HCT116 (cell line): ENCODE data around the gene ZNF264. TPM values are rescaled to one million over a fixed set of nuclear protein-coding genes. Genes with fewer than 3 reads are reported as not detected.

Experiments used
- ATAC-seq: fragments of 200-7000 bp; cut with Tn5 transposase; 2 replicates; pipeline ENCODE4 v1.9.1; 2020; ENCODE audit warnings: mild to moderate bottlenecking, moderate library complexity
- BruUV-seq: library from RNA; stranded (reverse); fragments of 400-500 nt; replicated peaks from 2 replicates; lab custom pipeline; 2021; lab: Mats Ljungman, UMichigan
- CTCF ChIA-PET: fragments of 300-600 bp; sonication (Branson Sonifier 250); formaldehyde crosslinking; loops from one replicate; lab custom pipeline; 2021; ENCODE audit warnings: antibody characterized with exemption; lab: Charles Lee
- POLR2A ChIA-PET: fragments of 300-600, 350-600 bp; sonication (Branson Sonifier 250); formaldehyde crosslinking; loops from one replicate; lab custom pipeline; 2021; ENCODE audit warnings: antibody characterized with exemption; lab: Charles Lee
- RAD21 ChIA-PET, 2 experiments: fragments of 300-600 bp; sonication (Branson Sonifier 250); formaldehyde crosslinking; loops; one replicate each; lab custom pipeline; 2023; ENCODE audit warnings: low total read pairs in 2 of 2; ENCODE audit not compliant: uncharacterized antibody in 2 of 2, unreplicated experiment in 2 of 2, low non-redundant PET in 1 of 2; lab: Charles Lee
- DNase-seq: peaks from one replicate; pipeline ENCODE4 v3.0.0-alpha.2; 2010; ENCODE audit warnings: low read depth, low spot score
- H2AFZ ChIP-seq: fragments of 200-600 bp; shearing (Covaris generic), sonication (generic); 2 replicates; pipeline ENCODE4 v1.6.1; 2017; ENCODE audit warnings: low read depth, mixed run types, mixed read lengths, antibody characterized with exemption, low read length; ENCODE audit not compliant: poor library complexity, severe bottlenecking
- H3K27ac ChIP-seq: 2 replicates; pipeline ENCODE4 v1.5.1; 2012; ENCODE audit warnings: low read depth, low read length
- H3K27me3 ChIP-seq: fragments of 200-600 bp; sonication (generic); 2 replicates; pipeline ENCODE4 v1.6.1; 2016; ENCODE audit warnings: mixed run types, low read length, mixed read lengths; ENCODE audit not compliant: insufficient read depth
- H3K36me3 ChIP-seq, 2 experiments: fragments of 200-500 bp in 1 of 2; fragments of 200-600 bp in 1 of 2; sonication (Bioruptor generic) in 1 of 2; sonication (generic) in 1 of 2; 2 replicates each; pipeline versions ENCODE4 v1.5.1 to v1.6.1; 2014 to 2016; ENCODE audit warnings: low read length in 2 of 2, inconsistent platforms in 1 of 2, mixed read lengths in 1 of 2, mixed run types in 1 of 2; ENCODE audit not compliant: insufficient read depth in 2 of 2, control insufficient read depth in 1 of 2
- H3K4me1 ChIP-seq, 2 experiments: fragments of 200-600 bp in 1 of 2; sonication (generic) in 1 of 2; 2 replicates each; pipeline versions ENCODE4 v1.5.1 to v1.6.1; 2012 to 2017; ENCODE audit warnings: low read length in 2 of 2, inconsistent platforms in 1 of 2, mild to moderate bottlenecking in 1 of 2, mixed read lengths in 1 of 2, mixed run types in 1 of 2, moderate library complexity in 1 of 2; ENCODE audit not compliant: insufficient read depth in 2 of 2, control insufficient read depth in 1 of 2
- H3K4me2 ChIP-seq: fragments of 200-600 bp; sonication (generic); 2 replicates; pipeline ENCODE4 v1.6.1; 2017; ENCODE audit warnings: mixed run types, low read length, mixed read lengths
- H3K4me3 ChIP-seq, 2 experiments: fragments of 200-600 bp in 1 of 2; sonication (generic) in 1 of 2; replicated peaks in 1 of 2; 2 replicates each; pipeline ENCODE4 v1.5.1; 2011 to 2016; ENCODE audit warnings: low read length in 2 of 2, control low read depth in 1 of 2, low read depth in 1 of 2, mild to moderate bottlenecking in 1 of 2, mixed read lengths in 1 of 2, mixed run types in 1 of 2
- H3K79me2 ChIP-seq: fragments of 200-600 bp; sonication (generic); 2 replicates; pipeline ENCODE4 v1.6.1; 2017; ENCODE audit warnings: mild to moderate bottlenecking, mixed run types, low read length, moderate library complexity, mixed read lengths; ENCODE audit not compliant: insufficient read depth
- H3K9ac ChIP-seq: fragments of 200-600 bp; sonication (generic); 2 replicates; pipeline ENCODE4 v1.6.1; 2016; ENCODE audit warnings: low read length, mixed read lengths
- H3K9me2 ChIP-seq: fragments of 200-600 bp; sonication (generic), shearing (Covaris generic); 2 replicates; pipeline ENCODE4 v1.6.1; 2017; ENCODE audit warnings: mixed run types, mild to moderate bottlenecking, moderate library complexity; ENCODE audit not compliant: insufficient read depth
- H3K9me3 ChIP-seq, 2 experiments: fragments of 200-500 bp in 1 of 2; fragments of 200-600 bp in 1 of 2; sonication (Bioruptor generic) in 1 of 2; sonication (generic) in 1 of 2; 2 replicates each; pipeline ENCODE4 v1.6.1; 2014 to 2017; ENCODE audit warnings: low read length in 2 of 2, mixed read lengths in 2 of 2, inconsistent platforms in 1 of 2, low read depth in 1 of 2, mild to moderate bottlenecking in 1 of 2, mixed run types in 1 of 2, moderate library complexity in 1 of 2; ENCODE audit not compliant: control insufficient read depth in 1 of 2, insufficient read depth in 1 of 2
- H4K20me1 ChIP-seq: fragments of 200-600 bp; sonication (generic), shearing (Covaris generic); 2 replicates; pipeline ENCODE4 v1.6.1; 2017; ENCODE audit warnings: mixed run types, mild to moderate bottlenecking, moderate library complexity; ENCODE audit not compliant: insufficient read depth
- CBX3 ChIP-seq: IDR thresholded peaks from 2 replicates; pipeline ENCODE4 v1.6.1; 2012; ENCODE audit warnings: low read depth
- CEBPB ChIP-seq: IDR thresholded peaks from 2 replicates; pipeline ENCODE4 v1.6.1; 2012; ENCODE audit warnings: low read depth
- EGR1 ChIP-seq: IDR thresholded peaks from 2 replicates; pipeline ENCODE4 v1.6.1; 2012; ENCODE audit warnings: low read depth
- EZH2 ChIP-seq: fragments of 200-600 bp; sonication (generic); IDR thresholded peaks from 2 replicates; pipeline ENCODE4 v1.6.1; 2017; ENCODE audit warnings: antibody characterized with exemption, mixed run types
- EZH2phosphoT487 ChIP-seq: fragments of 200-600 bp; IDR thresholded peaks from 2 replicates; pipeline ENCODE4 v1.6.1; 2018; ENCODE audit warnings: antibody characterized with exemption, borderline replicate concordance
- FOSL1 ChIP-seq: IDR thresholded peaks from 2 replicates; pipeline ENCODE4 v1.6.1; 2012; ENCODE audit warnings: low read depth
- JUND ChIP-seq: IDR thresholded peaks from 2 replicates; pipeline ENCODE4 v1.6.1; 2012
- POLR2A ChIP-seq: IDR thresholded peaks from 2 replicates; pipeline ENCODE4 v1.7.0; 2011; ENCODE audit warnings: borderline replicate concordance; ENCODE audit not compliant: insufficient read depth, insufficient read length; ENCODE audit errors: extremely low read depth
- POLR2AphosphoS5 ChIP-seq: IDR thresholded peaks from 2 replicates; pipeline ENCODE4 v1.6.1; 2011; ENCODE audit warnings: mild to moderate bottlenecking, low read depth, low read length, moderate library complexity
- RAD21 ChIP-seq: IDR thresholded peaks from 2 replicates; pipeline ENCODE4 v1.6.1; 2012; ENCODE audit warnings: low read depth, mild to moderate bottlenecking
- SP1 ChIP-seq: IDR thresholded peaks from 2 replicates; pipeline ENCODE4 v1.6.1; 2012; ENCODE audit warnings: low read depth
- SRF ChIP-seq: IDR thresholded peaks from 2 replicates; pipeline ENCODE4 v1.6.1; 2012; ENCODE audit warnings: low read depth
- YY1 ChIP-seq: IDR thresholded peaks from 2 replicates; pipeline ENCODE4 v1.6.1; 2011; ENCODE audit warnings: low read length, low read depth, moderate library complexity, mild to moderate bottlenecking; ENCODE audit not compliant: insufficient replicate concordance; ENCODE audit errors: extremely low read depth
- ZNF274 ChIP-seq: fragments of 200-500 bp; sonication (Bioruptor generic); IDR thresholded peaks from 2 replicates; pipeline ENCODE4 v1.6.1; 2014; ENCODE audit warnings: mild to moderate bottlenecking, low read depth, low read length, inconsistent platforms
- intact Hi-C: fragments of 100-400 bp; cut with micrococcal nuclease; formaldehyde crosslinking; loops from 2 replicates; pipeline ENCODE4 v1.10.0; 2022
- total RNA-seq: library from RNA; stranded (reverse); gene quantifications from one replicate; pipeline ENCODE4 v1.2.1, GENCODE V29; 2021; ENCODE audit not compliant: unreplicated experiment
- TF ChIP-seq, protein P1 (sequence below): IDR thresholded peaks from 2 replicates; pipeline ENCODE4 v1.6.1; 2012; ENCODE audit warnings: low read depth
- TF ChIP-seq, protein P2 (sequence below): IDR thresholded peaks from 2 replicates; pipeline ENCODE4 v1.6.1; 2011; ENCODE audit warnings: mild to moderate bottlenecking, low read length, moderate library complexity; ENCODE audit not compliant: insufficient replicate concordance; ENCODE audit errors: extremely low read depth
- TF ChIP-seq, protein P3 (sequence below), 3 experiments: fragments of 200-600 bp in 1 of 3; sonication (generic) in 1 of 3; IDR thresholded peaks in 2 of 3; conservative IDR thresholded peaks in 1 of 3; 2 replicates each; pipeline ENCODE4 v1.5.1; 2012 to 2017; ENCODE audit warnings: low read depth in 2 of 3, low read length in 2 of 3, antibody characterized with exemption in 1 of 3, borderline replicate concordance in 1 of 3, control low read depth in 1 of 3, mild to moderate bottlenecking in 1 of 3, mixed read lengths in 1 of 3, mixed run types in 1 of 3, moderate library complexity in 1 of 3; ENCODE audit not compliant: insufficient read depth in 1 of 3
- TF ChIP-seq, protein P4 (sequence below): IDR thresholded peaks from 2 replicates; pipeline ENCODE4 v1.6.1; 2012

ZNF264 gene
- total RNA-seq, 1 experiment from 2014 or later, result 30.3 TPM

DNA sequence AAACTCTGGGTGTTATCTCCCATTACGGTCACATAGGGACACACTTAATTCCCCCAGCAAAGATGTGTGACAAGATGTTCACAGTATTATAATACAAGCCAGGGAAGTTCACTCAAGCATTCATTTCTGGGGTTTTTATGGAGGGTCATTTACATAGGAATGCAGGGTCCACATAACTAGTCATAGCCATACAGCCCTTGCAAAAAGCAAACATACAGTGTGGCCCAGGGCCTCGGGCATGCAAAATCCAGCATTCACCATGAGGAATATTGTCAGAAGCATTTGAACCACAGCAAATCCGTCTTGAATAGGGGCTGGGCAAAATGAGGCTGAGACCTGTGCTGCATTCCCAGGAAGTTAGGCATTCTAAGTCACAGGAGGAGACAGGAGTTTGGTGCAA is 76.0 kb downstream of the ZNF264 start:
- Histone ChIP-seq H3K9me2 (no peaks in the 10 kb centered on the region), H3K36me3 (no peaks in the 10 kb centered on the region), H4K20me1 (no peaks in the 10 kb centered on the region), H3K9ac (no peak overlapping the region), H3K27ac (no peak overlapping the region), H3K79me2 (no peaks in the 10 kb centered on the region), H3K9me3 (no peaks in the 10 kb centered on the region), H2AFZ (no peak overlapping the region), H3K4me3 (no peak overlapping the region), H3K27me3 (no peaks in the 10 kb centered on the region), H3K4me1 (no peaks in the 10 kb centered on the region), H3K4me2 (no peak overlapping the region)
- BruUV-seq, result no TSS peak
- ATAC-seq (no peak), DNase-seq (no peak)
- RAD21 ChIA-PET, result no interaction called here
- TF ChIP-seq, protein P1, sequence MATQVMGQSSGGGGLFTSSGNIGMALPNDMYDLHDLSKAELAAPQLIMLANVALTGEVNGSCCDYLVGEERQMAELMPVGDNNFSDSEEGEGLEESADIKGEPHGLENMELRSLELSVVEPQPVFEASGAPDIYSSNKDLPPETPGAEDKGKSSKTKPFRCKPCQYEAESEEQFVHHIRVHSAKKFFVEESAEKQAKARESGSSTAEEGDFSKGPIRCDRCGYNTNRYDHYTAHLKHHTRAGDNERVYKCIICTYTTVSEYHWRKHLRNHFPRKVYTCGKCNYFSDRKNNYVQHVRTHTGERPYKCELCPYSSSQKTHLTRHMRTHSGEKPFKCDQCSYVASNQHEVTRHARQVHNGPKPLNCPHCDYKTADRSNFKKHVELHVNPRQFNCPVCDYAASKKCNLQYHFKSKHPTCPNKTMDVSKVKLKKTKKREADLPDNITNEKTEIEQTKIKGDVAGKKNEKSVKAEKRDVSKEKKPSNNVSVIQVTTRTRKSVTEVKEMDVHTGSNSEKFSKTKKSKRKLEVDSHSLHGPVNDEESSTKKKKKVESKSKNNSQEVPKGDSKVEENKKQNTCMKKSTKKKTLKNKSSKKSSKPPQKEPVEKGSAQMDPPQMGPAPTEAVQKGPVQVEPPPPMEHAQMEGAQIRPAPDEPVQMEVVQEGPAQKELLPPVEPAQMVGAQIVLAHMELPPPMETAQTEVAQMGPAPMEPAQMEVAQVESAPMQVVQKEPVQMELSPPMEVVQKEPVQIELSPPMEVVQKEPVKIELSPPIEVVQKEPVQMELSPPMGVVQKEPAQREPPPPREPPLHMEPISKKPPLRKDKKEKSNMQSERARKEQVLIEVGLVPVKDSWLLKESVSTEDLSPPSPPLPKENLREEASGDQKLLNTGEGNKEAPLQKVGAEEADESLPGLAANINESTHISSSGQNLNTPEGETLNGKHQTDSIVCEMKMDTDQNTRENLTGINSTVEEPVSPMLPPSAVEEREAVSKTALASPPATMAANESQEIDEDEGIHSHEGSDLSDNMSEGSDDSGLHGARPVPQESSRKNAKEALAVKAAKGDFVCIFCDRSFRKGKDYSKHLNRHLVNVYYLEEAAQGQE, result no peak
- TF ChIP-seq POLR2A (no peak), ZNF274 (no peak), SP1 (no peak), CEBPB (no peak), CBX3 (no peak), EGR1 (no peak), SRF (no peak), EZH2phosphoT487 (no peak), JUND (no peak), RAD21 (no peak), YY1 (no peak), EZH2 (no peak), FOSL1 (no peak), POLR2AphosphoS5 (no peak)
- TF ChIP-seq, protein P2, sequence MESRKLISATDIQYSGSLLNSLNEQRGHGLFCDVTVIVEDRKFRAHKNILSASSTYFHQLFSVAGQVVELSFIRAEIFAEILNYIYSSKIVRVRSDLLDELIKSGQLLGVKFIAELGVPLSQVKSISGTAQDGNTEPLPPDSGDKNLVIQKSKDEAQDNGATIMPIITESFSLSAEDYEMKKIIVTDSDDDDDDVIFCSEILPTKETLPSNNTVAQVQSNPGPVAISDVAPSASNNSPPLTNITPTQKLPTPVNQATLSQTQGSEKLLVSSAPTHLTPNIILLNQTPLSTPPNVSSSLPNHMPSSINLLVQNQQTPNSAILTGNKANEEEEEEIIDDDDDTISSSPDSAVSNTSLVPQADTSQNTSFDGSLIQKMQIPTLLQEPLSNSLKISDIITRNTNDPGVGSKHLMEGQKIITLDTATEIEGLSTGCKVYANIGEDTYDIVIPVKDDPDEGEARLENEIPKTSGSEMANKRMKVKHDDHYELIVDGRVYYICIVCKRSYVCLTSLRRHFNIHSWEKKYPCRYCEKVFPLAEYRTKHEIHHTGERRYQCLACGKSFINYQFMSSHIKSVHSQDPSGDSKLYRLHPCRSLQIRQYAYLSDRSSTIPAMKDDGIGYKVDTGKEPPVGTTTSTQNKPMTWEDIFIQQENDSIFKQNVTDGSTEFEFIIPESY, result no peak
- TF ChIP-seq, protein P3, sequence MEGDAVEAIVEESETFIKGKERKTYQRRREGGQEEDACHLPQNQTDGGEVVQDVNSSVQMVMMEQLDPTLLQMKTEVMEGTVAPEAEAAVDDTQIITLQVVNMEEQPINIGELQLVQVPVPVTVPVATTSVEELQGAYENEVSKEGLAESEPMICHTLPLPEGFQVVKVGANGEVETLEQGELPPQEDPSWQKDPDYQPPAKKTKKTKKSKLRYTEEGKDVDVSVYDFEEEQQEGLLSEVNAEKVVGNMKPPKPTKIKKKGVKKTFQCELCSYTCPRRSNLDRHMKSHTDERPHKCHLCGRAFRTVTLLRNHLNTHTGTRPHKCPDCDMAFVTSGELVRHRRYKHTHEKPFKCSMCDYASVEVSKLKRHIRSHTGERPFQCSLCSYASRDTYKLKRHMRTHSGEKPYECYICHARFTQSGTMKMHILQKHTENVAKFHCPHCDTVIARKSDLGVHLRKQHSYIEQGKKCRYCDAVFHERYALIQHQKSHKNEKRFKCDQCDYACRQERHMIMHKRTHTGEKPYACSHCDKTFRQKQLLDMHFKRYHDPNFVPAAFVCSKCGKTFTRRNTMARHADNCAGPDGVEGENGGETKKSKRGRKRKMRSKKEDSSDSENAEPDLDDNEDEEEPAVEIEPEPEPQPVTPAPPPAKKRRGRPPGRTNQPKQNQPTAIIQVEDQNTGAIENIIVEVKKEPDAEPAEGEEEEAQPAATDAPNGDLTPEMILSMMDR (IDR thresholded peaks at IDR 0.05 in 2 of 3, conservative IDR thresholded peaks at IDR 0.05 in 1 of 3; ENCODE audit: borderline replicate concordance in 1 of 3, insufficient read depth in 1 of 3, low read depth in 2 of 3, low read length in 2 of 3), result no peak
- TF ChIP-seq, protein P4, sequence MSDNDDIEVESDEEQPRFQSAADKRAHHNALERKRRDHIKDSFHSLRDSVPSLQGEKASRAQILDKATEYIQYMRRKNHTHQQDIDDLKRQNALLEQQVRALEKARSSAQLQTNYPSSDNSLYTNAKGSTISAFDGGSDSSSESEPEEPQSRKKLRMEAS, result no peak
- intact Hi-C loops, result no loop called here
- POLR2A ChIA-PET, result no interaction called here
- CTCF ChIA-PET, result no interaction called here
